Stomach (tissue), 9 donors: ENCODE results near the gene GAMT. TPM values are rescaled to one million over a fixed set of nuclear protein-coding genes. Genes with fewer than 3 reads are reported as not detected.

ENCODE experiments used
- DNase-seq, 2 donors: peaks; one replicate each; pipeline versions ENCODE4 v3.0.0 to v3.0.0-alpha.2; 2013 to 2019
- H3K27ac ChIP-seq, 5 donors: fragments of 200-600 bp in 4 of 5; sonication (generic) in 4 of 5; one replicate each; pipeline ENCODE4 v1.5.1; 2013 to 2019; ENCODE audit warnings: mild to moderate bottlenecking in 1 of 5, moderate library complexity in 1 of 5
- H3K27me3 ChIP-seq, 3 donors: fragments of 200-600 bp; sonication (generic); one replicate each; pipeline ENCODE4 v1.5.1; 2017 to 2019; ENCODE audit warnings: mixed run types in 1 of 3
- H3K36me3 ChIP-seq, 4 donors: fragments of 200-600 bp; sonication (generic); 1 replicate in 3 of 4; 2 replicates in 1 of 4; pipeline ENCODE4 v1.5.1; 2016 to 2019
- H3K4me1 ChIP-seq, 4 donors: fragments of 200-600 bp; sonication (generic); one replicate each; pipeline ENCODE4 v1.5.1; 2016 to 2019
- H3K4me3 ChIP-seq, 4 donors: fragments of 200-600 bp; sonication (generic) in 3 of 4; one replicate each; pipeline ENCODE4 v1.5.1; 2016 to 2019; ENCODE audit warnings: mild to moderate bottlenecking in 1 of 4
- H3K9me3 ChIP-seq, 4 donors: fragments of 200-600 bp; sonication (generic); one replicate each; pipeline ENCODE4 v1.5.1; 2016 to 2019
- CTCF ChIP-seq, 7 experiments: fragments of 450-650 bp in 4 of 7; fragments of 200-600 bp in 3 of 7; sonication (generic) in 3 of 7; IDR thresholded peaks; one replicate each; pipeline ENCODE4 v1.5.1; 2016 to 2019; ENCODE audit warnings: antibody characterized with exemption in 7 of 7, control low read depth in 2 of 7, mild to moderate bottlenecking in 1 of 7
- EP300 ChIP-seq: sonication (generic); formaldehyde crosslinking; IDR thresholded peaks from one replicate; pipeline ENCODE4 v1.6.1; 2017; ENCODE audit warnings: antibody characterized with exemption
- POLR2A ChIP-seq, 4 donors: fragments of 450-650 bp; IDR thresholded peaks; one replicate each; pipeline ENCODE4 v1.6.1; 2016; ENCODE audit warnings: antibody characterized with exemption in 4 of 4, control low read depth in 2 of 4, mild to moderate bottlenecking in 1 of 4, moderate library complexity in 1 of 4
- POLR2AphosphoS5 ChIP-seq, 3 donors: sonication (generic); formaldehyde crosslinking; IDR thresholded peaks; one replicate each; pipeline ENCODE4 v1.6.1; 2016; ENCODE audit warnings: antibody characterized with exemption in 3 of 3
- WGBS, 5 donors: extraction: QIAGEN DNeasy Blood & Tissue Kit in 3 of 5; methylation state at CpG; one replicate each; pipeline versions ENCODE4 v1.1.5 to v1.1.7; 2013 to 2018; 5-methylcytosine and 5-hydroxymethylcytosine counted together
- intact Hi-C: fragments of 100-400 bp; cut with DNase I; formaldehyde crosslinking; loops from one replicate; pipeline ENCODE4 v1.15.1; 2023; ENCODE audit warnings: low total_unique reads
- polyA plus RNA-seq, 3 donors: library from polyadenylated mRNA; stranded (reverse); fragments of 200-250 nt; gene quantifications; one replicate each; pipeline ENCODE4 v1.2.3, GENCODE V29; 2013
- total RNA-seq, 5 donors: library from RNA; depleted of rRNA; stranded (reverse); fragments of >200 nt; gene quantifications; one replicate each; pipeline versions ENCODE4 v1.1.0 to v1.2.3, GENCODE V29; 2014 to 2016
- donor health status: healthy with polysubstance abuse.
- donor health status: Bipolar disorder and iron deficiency.
- donor health status: healthy.

Gene GAMT
- total and polyA plus RNA-seq, 8 donors, result 2.6 to 102 (median 21.2) TPM; not detected in 2

- Histone ChIP-seq H3K4me1 (peaks cover 7 to 24% (median 20%) of the 10 kb centered on the region in 4 donors), H3K4me3 (no peak overlapping the region), H3K36me3 (peaks cover 7 to 23% (median 22%) of the 10 kb centered on the region in 4 donors), H3K9me3 (no peaks in the 10 kb centered on the region), H3K27me3 (no peaks in the 10 kb centered on the region), H3K27ac (no peak overlapping the region)
- intact Hi-C loops, result no loop called here
- WGBS, 5 donors, result 70 to 77% (median 74%) methylated on average over 11 to 12 of the region's 12 CpGs
- no peak for DNase-seq
- TF ChIP-seq EP300 (no peak), CTCF (IDR thresholded peaks at IDR 0.05) (no peak), POLR2A (IDR thresholded peaks at IDR 0.05) (no peak), POLR2AphosphoS5 (IDR thresholded peaks at IDR 0.05) (no peak)
Measured at GRCh38 chr19:1379961-1380489, 21.3 kb downstream of the GAMT start.

- 74 to 79% (median 79%) methylated on average over 12 to 27 of the region's 27 CpGs for WGBS, 5 donors
- H3K9me3 ChIP-seq, result no peaks in the 10 kb centered on the region
- H3K4me3 ChIP-seq, result no peak overlapping the region
- TF ChIP-seq CTCF (IDR thresholded peaks at IDR 0.05) (no peak), EP300 (no peak), POLR2AphosphoS5 (IDR thresholded peaks at IDR 0.05) (no peak), POLR2A (IDR thresholded peaks at IDR 0.05) (no peak)
- intact Hi-C loops, result no loop called here
- peaks cover 7 to 29% (median 25%) of the 10 kb centered on the region in 4 donors for H3K36me3 ChIP-seq
- no peaks in the 10 kb centered on the region for H3K27me3 ChIP-seq
- no peak overlapping the region for H3K27ac ChIP-seq
- peaks cover under 1 to 23% (median 13%) of the 10 kb centered on the region in 4 donors for H3K4me1 ChIP-seq
- DNase-seq, result no peak
Measured at GRCh38 chr19:1379126-1379905, 22.0 kb downstream of the GAMT start.

GRCh38 chr19:1377965-1378785 is 23.2 kb downstream of the GAMT start:
- H3K27ac ChIP-seq, result no peak overlapping the region
- no peaks in the 10 kb centered on the region for H3K27me3 ChIP-seq
- H3K36me3 ChIP-seq, result peaks cover 7 to 40% (median 37%) of the 10 kb centered on the region in 4 donors
- 85 to 92% (median 87%) methylated on average over 20 to 33 of the region's 33 CpGs for WGBS, 5 donors
- intact Hi-C loops, result no loop called here
- TF ChIP-seq CTCF (IDR thresholded peaks at IDR 0.05) (no peak), POLR2A (IDR thresholded peaks at IDR 0.05) (no peak), POLR2AphosphoS5 (IDR thresholded peaks at IDR 0.05) (no peak), EP300 (no peak)
- no peak for DNase-seq
- H3K9me3 ChIP-seq, result no peaks in the 10 kb centered on the region
- H3K4me1 ChIP-seq, result peaks cover 10 to 31% (median 16%) of the 10 kb centered on the region in 4 donors
- H3K4me3 ChIP-seq, result no peak overlapping the region

- intact Hi-C loops, result no loop called here
- 92 to 98% (median 94%) methylated on average over 20 to 43 of the region's 43 CpGs for WGBS, 5 donors
- no peak overlapping the region for H3K4me3 ChIP-seq
Measured at GRCh38 chr19:1377176-1377964, 24.0 kb downstream of the GAMT start.

More at GRCh38 chr19:1377176-1377964, 24.0 kb downstream of the GAMT start:
- H3K9me3 ChIP-seq, result no peaks in the 10 kb centered on the region
- H3K27me3 ChIP-seq, result no peaks in the 10 kb centered on the region
- H3K27ac ChIP-seq, result no peak overlapping the region
- peaks cover 14 to 35% (median 20%) of the 10 kb centered on the region in 4 donors for H3K4me1 ChIP-seq
- TF ChIP-seq POLR2A (IDR thresholded peaks at IDR 0.05) (no peak), CTCF (IDR thresholded peaks at IDR 0.05) (no peak), POLR2AphosphoS5 (IDR thresholded peaks at IDR 0.05) (no peak), EP300 (no peak)
- no peak for DNase-seq
- H3K36me3 ChIP-seq, result peaks cover 7 to 48% (median 44%) of the 10 kb centered on the region in 4 donors
